A549 (cell line): ENCODE measurements around the gene CTU2. TPM values are rescaled to one million over a fixed set of nuclear protein-coding genes. Genes with fewer than 3 reads are reported as not detected.

Experiments used
- ATAC-seq, 2 experiments: fragments of 200-7000 bp in 1 of 2; fragments of >200 bp in 1 of 2; cut with Nextera tagmentation in 1 of 2; cut with Tn5 transposase in 1 of 2; 3 replicates each; pipeline versions ENCODE4 v1.8.0 to v1.9.1; 2018 to 2020; ENCODE audit warnings: mild to moderate bottlenecking in 1 of 2, moderate library complexity in 1 of 2
- CTCF ChIA-PET: fragments of 300-600 bp; sonication (Branson Sonifier 250); formaldehyde crosslinking; extraction: SDS; loops from one replicate; lab custom pipeline; 2021; ENCODE audit warnings: antibody characterized with exemption, inconsistent platforms; lab: Yijun Ruan, JAX
- POLR2A ChIA-PET: fragments of 350-600 bp; formaldehyde crosslinking; extraction: SDS; loops from one replicate; lab custom pipeline; 2021; ENCODE audit warnings: antibody characterized with exemption, inconsistent platforms; lab: Yijun Ruan, JAX
- DNase-seq, 2 experiments: peaks; one replicate each; pipeline versions ENCODE4 v3.0.0 to v3.0.0-alpha.2; 2011 to 2016; ENCODE audit warnings: low read depth in 1 of 2, low spot score in 1 of 2
- FAIRE-seq: peaks from 2 replicates; lab custom pipeline; 2011; peaks lifted over from hg19 to GRCh38; lab: Jason Lieb, UNC
- H3K27ac ChIP-seq, 2 experiments: fragments of >200 bp; sonication (Bioruptor Twin); formaldehyde crosslinking; 3 replicates each; pipeline ENCODE4 v1.5.1; 2016 to 2017
- H3K4me1 ChIP-seq: fragments of >200 bp; sonication (Bioruptor Twin); formaldehyde crosslinking; 3 replicates; pipeline ENCODE4 v1.6.1; 2016
- H3K4me2 ChIP-seq: fragments of >200 bp; sonication (Bioruptor Twin); formaldehyde crosslinking; 3 replicates; pipeline ENCODE4 v1.6.1; 2016
- H3K4me3 ChIP-seq: fragments of >200 bp; sonication (Bioruptor Twin); formaldehyde crosslinking; 3 replicates; pipeline ENCODE4 v1.5.1; 2016
- H3K9me3 ChIP-seq: fragments of >200 bp; sonication (Bioruptor Twin); formaldehyde crosslinking; 3 replicates; pipeline ENCODE4 v1.6.1; 2016
- BHLHE40 ChIP-seq: IDR thresholded peaks from 2 replicates; pipeline ENCODE4 v1.6.1; 2012; ENCODE audit warnings: low read depth, low read length, inconsistent platforms
- CEBPB ChIP-seq, 2 experiments: fragments of >200 bp in 1 of 2; sonication (Bioruptor Twin) in 1 of 2; formaldehyde crosslinking in 1 of 2; IDR thresholded peaks; 2 replicates each; pipeline ENCODE4 v1.6.1; 2012 to 2016
- CHD2 ChIP-seq: fragments of 150-350 bp; IDR thresholded peaks from 2 replicates; pipeline ENCODE4 v1.6.1; 2014; ENCODE audit warnings: low read length; ENCODE audit not compliant: partially characterized antibody
- CHD4 ChIP-seq: fragments of 200-600 bp; sonication (generic); IDR thresholded peaks from 2 replicates; pipeline ENCODE4 v1.6.1; 2016; ENCODE audit warnings: antibody characterized with exemption, mild to moderate bottlenecking, borderline replicate concordance
- E2F6 ChIP-seq: IDR thresholded peaks from 2 replicates; pipeline ENCODE4 v1.6.1; 2012; ENCODE audit warnings: low read depth, borderline replicate concordance
- EP300 ChIP-seq, 2 experiments: fragments of >200 bp; sonication (Bioruptor Twin); formaldehyde crosslinking; IDR thresholded peaks; 2 replicates in 1 of 2; 3 replicates in 1 of 2; pipeline ENCODE4 v1.6.1; 2016 to 2017
- FOSB ChIP-seq: fragments of 250-450 bp; sonication (Bioruptor Pico); IDR thresholded peaks from 2 replicates; pipeline ENCODE4 v1.5.0; 2020; ENCODE audit warnings: mild to moderate bottlenecking, moderate library complexity
- GATA3 ChIP-seq: IDR thresholded peaks from 2 replicates; pipeline ENCODE4 v1.6.1; 2012; ENCODE audit warnings: borderline replicate concordance
- HOXB13 ChIP-seq: fragments of 250-450 bp; sonication (Bioruptor Pico); IDR thresholded peaks from 2 replicates; pipeline ENCODE4 v1.5.0; 2020; ENCODE audit warnings: low read depth, mild to moderate bottlenecking, moderate library complexity
- HOXB5 ChIP-seq: fragments of 250-450 bp; sonication (Bioruptor Pico); IDR thresholded peaks from 2 replicates; pipeline ENCODE4 v1.5.0; 2020; ENCODE audit warnings: mild to moderate bottlenecking, moderate library complexity
- JUNB ChIP-seq: fragments of >200 bp; sonication (Bioruptor Twin); formaldehyde crosslinking; IDR thresholded peaks from 2 replicates; pipeline ENCODE4 v1.6.1; 2016
- KDM1A ChIP-seq: fragments of 200-600 bp; sonication (generic); IDR thresholded peaks from 2 replicates; pipeline ENCODE4 v1.6.1; 2016; ENCODE audit warnings: low read depth, mild to moderate bottlenecking
- MAFK ChIP-seq: fragments of 450-650 bp; IDR thresholded peaks from 2 replicates; pipeline ENCODE4 v1.6.1; 2014; ENCODE audit not compliant: partially characterized antibody
- MYC ChIP-seq: IDR thresholded peaks from 2 replicates; pipeline ENCODE4 v1.6.1; 2012; ENCODE audit warnings: mild to moderate bottlenecking, inconsistent platforms, low read length, improper control_type of control experiment, borderline replicate concordance
- NR3C1 ChIP-seq: fragments of >200 bp; sonication (Bioruptor Twin); formaldehyde crosslinking; IDR thresholded peaks from 3 replicates; pipeline ENCODE4 v1.6.1; 2017
- PBX3 ChIP-seq: IDR thresholded peaks from 2 replicates; pipeline ENCODE4 v1.6.1; 2012
- POLR2A ChIP-seq: IDR thresholded peaks from 2 replicates; pipeline ENCODE4 v1.6.1; 2012; ENCODE audit warnings: mild to moderate bottlenecking, low read length
- RAD21 ChIP-seq, 2 experiments: fragments of >200 bp in 1 of 2; sonication (Bioruptor Twin) in 1 of 2; formaldehyde crosslinking in 1 of 2; IDR thresholded peaks in 1 of 2; conservative IDR thresholded peaks in 1 of 2; 2 replicates in 1 of 2; 3 replicates in 1 of 2; pipeline ENCODE4 v1.6.1; 2012 to 2018; ENCODE audit warnings: inconsistent platforms in 1 of 2
- RCOR1 ChIP-seq: fragments of 150-350 bp; IDR thresholded peaks from 2 replicates; pipeline ENCODE4 v1.6.1; 2014; ENCODE audit warnings: antibody characterized with exemption, low read length, low read depth
- RFX5 ChIP-seq: fragments of 450-650 bp; IDR thresholded peaks from 2 replicates; pipeline ENCODE4 v1.7.1; 2014; ENCODE audit warnings: antibody characterized with exemption, mild to moderate bottlenecking, moderate library complexity
- ZNF302 ChIP-seq: fragments of 250-450 bp; sonication (Bioruptor Pico); IDR thresholded peaks from 2 replicates; pipeline ENCODE4 v1.9.0; 2021; ENCODE audit warnings: inconsistent platforms, mild to moderate bottlenecking, moderate library complexity
- WGBS: methylation state at CpG from one replicate; pipeline ENCODE4 v1.1.6; 2017; ENCODE audit errors: missing lambda C conversion rate; 5-methylcytosine and 5-hydroxymethylcytosine counted together
- polyA plus RNA-seq, 4 experiments: library from polyadenylated mRNA; depleted of rRNA in 3 of 4; stranded (reverse); fragments of >200 nt; fragmentation: RNase III in 1 of 4; extraction: RNeasy Plus Mini Kit Qiagen cat#74134 plus additional on column Dnase treatment in 1 of 4; gene quantifications; 2 replicates in 3 of 4; 3 replicates in 1 of 4; pipeline ENCODE4 v1.2.3, GENCODE V29; 2011 to 2017
- TF ChIP-seq, protein P1 (sequence below): IDR thresholded peaks from 2 replicates; pipeline ENCODE4 v1.6.1; 2012
- TF ChIP-seq, protein P2 (sequence below): fragments of 150-350 bp; IDR thresholded peaks from 2 replicates; pipeline ENCODE4 v1.6.1; 2014; ENCODE audit warnings: low read depth, mild to moderate bottlenecking, low read length
- TF ChIP-seq, protein P3 (sequence below): fragments of 250-450 bp; sonication (Bioruptor Pico); IDR thresholded peaks from 2 replicates; pipeline ENCODE4 v1.5.0; 2021; ENCODE audit warnings: mild to moderate bottlenecking, moderate library complexity, borderline replicate concordance

CTU2 gene
- polyA plus RNA-seq, 2 of the 4 experiments (the other 2 are of a cell fraction): 16.4 to 21.8 TPM

DNA sequence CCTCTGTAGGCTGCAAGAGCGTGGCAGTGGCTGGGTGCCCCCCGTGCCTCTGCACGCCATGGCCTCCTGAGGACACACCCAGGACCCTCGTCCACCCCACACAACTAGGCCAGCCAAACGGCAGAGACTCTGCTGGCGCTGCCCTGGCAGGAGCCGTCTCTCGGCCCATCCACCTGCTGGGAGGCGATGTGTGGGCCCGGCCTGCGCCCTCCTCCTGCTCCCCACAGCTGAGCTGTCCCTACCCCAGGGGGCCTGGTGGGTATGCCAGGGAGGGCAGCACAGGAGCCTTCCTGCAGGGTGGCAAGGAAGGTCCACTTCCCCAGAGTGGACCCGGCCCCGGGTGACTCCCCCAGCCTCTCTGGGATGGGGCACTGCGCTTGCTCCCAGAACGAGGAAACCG, 7.1 kb upstream of the CTU2 start:
- Histone ChIP-seq H3K9me3 (no peaks in the 10 kb centered on the region), H3K27ac (no peak overlapping the region), H3K4me3 (no peak overlapping the region), H3K4me1 (no peaks in the 10 kb centered on the region), H3K4me2 (no peak overlapping the region)
- POLR2A ChIA-PET: no interaction called here
- 95% methylated on average over 13 of the region's 16 CpGs for WGBS
- FAIRE-seq: no peak
- no peak for ATAC-seq
- TF ChIP-seq CHD2 (no peak), JUNB (no peak), ZNF302 (no peak), CHD4 (no peak), KDM1A (no peak), CEBPB (IDR thresholded peaks at IDR 0.05) (no peak), PBX3 (no peak), FOSB (CRISPR knock-in tag) (no peak), POLR2A (no peak), NR3C1 (no peak), HOXB5 (no peak), MYC (no peak)
- TF ChIP-seq, protein P1, sequence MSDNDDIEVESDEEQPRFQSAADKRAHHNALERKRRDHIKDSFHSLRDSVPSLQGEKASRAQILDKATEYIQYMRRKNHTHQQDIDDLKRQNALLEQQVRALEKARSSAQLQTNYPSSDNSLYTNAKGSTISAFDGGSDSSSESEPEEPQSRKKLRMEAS: no peak
- TF ChIP-seq, protein P2, sequence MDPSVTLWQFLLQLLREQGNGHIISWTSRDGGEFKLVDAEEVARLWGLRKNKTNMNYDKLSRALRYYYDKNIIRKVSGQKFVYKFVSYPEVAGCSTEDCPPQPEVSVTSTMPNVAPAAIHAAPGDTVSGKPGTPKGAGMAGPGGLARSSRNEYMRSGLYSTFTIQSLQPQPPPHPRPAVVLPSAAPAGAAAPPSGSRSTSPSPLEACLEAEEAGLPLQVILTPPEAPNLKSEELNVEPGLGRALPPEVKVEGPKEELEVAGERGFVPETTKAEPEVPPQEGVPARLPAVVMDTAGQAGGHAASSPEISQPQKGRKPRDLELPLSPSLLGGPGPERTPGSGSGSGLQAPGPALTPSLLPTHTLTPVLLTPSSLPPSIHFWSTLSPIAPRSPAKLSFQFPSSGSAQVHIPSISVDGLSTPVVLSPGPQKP: no peak
- TF ChIP-seq, protein P3, sequence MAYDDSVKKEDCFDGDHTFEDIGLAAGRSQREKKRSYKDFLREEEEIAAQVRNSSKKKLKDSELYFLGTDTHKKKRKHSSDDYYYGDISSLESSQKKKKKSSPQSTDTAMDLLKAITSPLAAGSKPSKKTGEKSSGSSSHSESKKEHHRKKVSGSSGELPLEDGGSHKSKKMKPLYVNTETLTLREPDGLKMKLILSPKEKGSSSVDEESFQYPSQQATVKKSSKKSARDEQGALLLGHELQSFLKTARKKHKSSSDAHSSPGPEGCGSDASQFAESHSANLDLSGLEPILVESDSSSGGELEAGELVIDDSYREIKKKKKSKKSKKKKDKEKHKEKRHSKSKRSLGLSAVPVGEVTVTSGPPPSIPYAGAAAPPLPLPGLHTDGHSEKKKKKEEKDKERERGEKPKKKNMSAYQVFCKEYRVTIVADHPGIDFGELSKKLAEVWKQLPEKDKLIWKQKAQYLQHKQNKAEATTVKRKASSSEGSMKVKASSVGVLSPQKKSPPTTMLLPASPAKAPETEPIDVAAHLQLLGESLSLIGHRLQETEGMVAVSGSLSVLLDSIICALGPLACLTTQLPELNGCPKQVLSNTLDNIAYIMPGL (CRISPR knock-in tag): no peak
- CTCF ChIA-PET: interaction anchor here (1.2 to 2.3 kb wide), 2 partner anchors 12 to 14 kb away, joined by 3 to 8 read pairs; no protein-coding TSS in a partner anchor
- DNase-seq: no peak

GRCh38 chr16:88700322-88700635, 6.0 kb upstream of the CTU2 start:
- Histone ChIP-seq H3K27ac (no peak overlapping the region), H3K4me1 (peaks cover 7% of the 10 kb centered on the region; the same call in 1 of the 3 replicates), H3K9me3 (no peaks in the 10 kb centered on the region), H3K4me3 (no peak overlapping the region), H3K4me2 (no peak overlapping the region)
- ATAC-seq: no peak
- WGBS: 94% methylated on average over 14 of the region's 14 CpGs
- POLR2A ChIA-PET: no interaction called here
- no peak for FAIRE-seq
- no peak for DNase-seq
- TF ChIP-seq FOSB (CRISPR knock-in tag) (no peak), JUNB (no peak)
- CTCF ChIA-PET: interaction anchor here (2.3 to 2.6 kb wide), 2 partner anchors 15 to 36 kb away, joined by 8 to 17 read pairs; no protein-coding TSS in a partner anchor

DNA sequence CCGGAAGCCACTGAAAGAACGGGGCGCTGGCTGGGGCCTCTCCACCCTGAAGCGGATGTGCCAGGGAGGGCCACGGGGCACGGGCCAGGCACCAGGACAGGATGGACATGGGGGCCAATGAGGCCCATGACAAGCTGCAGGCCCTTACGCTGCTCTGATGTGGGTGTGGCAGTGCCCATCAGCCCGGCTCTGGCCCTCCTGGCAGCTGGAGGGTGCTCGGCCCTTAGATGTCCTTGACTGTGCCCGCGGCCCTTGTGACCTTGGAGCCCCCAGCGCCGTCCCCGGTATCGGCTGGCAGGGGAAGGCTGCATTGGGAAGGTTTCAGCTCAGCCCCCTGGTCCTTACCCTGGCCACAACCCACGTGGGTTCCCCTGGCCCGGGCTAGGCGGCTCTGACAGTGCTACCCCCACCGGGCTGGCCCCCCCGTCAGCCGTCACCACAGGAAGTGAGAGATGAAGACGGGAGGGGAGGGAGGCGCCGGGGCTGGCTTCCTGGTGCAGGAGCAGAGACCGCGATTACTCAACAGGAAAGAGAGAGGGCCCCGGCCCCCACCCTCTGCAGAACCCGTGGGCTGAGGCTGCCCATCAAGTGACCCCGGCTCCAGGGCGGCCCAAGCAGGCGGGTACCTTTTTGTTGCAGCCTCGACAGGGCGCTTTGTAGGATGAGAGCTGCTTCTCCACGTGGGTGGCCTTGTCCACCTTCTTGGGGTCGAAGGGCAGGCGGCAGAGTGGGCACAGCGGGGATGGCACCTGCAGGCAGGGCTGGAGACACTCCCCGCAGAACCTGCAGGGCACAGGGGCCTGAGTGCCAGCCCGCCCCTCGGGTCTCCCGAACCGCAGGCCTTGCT, 5.4 kb upstream of the CTU2 start:
- ChIA-PET POLR2A (no interaction called here), CTCF (interaction anchor here (2.3 to 2.6 kb wide), 2 partner anchors 16 to 36 kb away, joined by 8 to 17 read pairs; no protein-coding TSS in a partner anchor)
- H3K27ac ChIP-seq: no peak overlapping the region

More for the DNA sequence above, 5.4 kb upstream of the CTU2 start:
- DNase-seq (no peak), ATAC-seq (no peak), FAIRE-seq (no peak)
- H3K9me3 ChIP-seq: no peaks in the 10 kb centered on the region
- 89% methylated on average over 32 of the region's 42 CpGs for WGBS
- no peak overlapping the region for H3K4me3 ChIP-seq
- TF ChIP-seq RAD21 (conservative IDR thresholded peaks at IDR 0.05 in 1 of 2, IDR thresholded peaks at IDR 0.05 in 1 of 2) (no peak), E2F6 (no peak), HOXB13 (CRISPR knock-in tag) (no peak), RCOR1 (no peak), BHLHE40 (no peak), RFX5 (no peak), EP300 (IDR thresholded peaks at IDR 0.05) (no peak), MAFK (no peak), GATA3 (no peak)
- H3K4me1 ChIP-seq: peaks cover 7% of the 10 kb centered on the region; the same call in 1 of the 3 replicates
- no peak overlapping the region for H3K4me2 ChIP-seq
